ENCODE results near the gene CDC5L.

Gene CDC5L

DNA sequence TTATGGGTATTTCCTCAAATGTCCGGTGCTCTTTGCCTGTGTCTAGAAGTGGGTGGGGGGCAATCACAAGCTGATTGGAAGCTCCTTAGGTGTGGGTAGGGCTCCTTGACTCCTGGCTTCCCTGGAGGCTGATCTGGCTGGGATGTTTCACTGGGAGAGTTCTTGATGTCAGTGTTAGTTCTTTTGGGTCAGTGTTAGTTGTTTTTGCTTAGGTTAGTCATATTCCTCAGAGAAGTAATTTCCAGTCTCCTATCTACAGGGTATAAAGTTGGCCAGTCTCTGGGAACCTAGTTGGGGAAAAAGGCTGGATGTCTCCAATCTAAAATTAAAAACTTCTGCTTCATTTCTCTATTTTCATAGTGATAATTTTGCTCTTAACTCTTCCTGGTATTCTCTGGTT is 23.6 kb downstream of the CDC5L start:
- TF ChIP-seq, protein P1, sequence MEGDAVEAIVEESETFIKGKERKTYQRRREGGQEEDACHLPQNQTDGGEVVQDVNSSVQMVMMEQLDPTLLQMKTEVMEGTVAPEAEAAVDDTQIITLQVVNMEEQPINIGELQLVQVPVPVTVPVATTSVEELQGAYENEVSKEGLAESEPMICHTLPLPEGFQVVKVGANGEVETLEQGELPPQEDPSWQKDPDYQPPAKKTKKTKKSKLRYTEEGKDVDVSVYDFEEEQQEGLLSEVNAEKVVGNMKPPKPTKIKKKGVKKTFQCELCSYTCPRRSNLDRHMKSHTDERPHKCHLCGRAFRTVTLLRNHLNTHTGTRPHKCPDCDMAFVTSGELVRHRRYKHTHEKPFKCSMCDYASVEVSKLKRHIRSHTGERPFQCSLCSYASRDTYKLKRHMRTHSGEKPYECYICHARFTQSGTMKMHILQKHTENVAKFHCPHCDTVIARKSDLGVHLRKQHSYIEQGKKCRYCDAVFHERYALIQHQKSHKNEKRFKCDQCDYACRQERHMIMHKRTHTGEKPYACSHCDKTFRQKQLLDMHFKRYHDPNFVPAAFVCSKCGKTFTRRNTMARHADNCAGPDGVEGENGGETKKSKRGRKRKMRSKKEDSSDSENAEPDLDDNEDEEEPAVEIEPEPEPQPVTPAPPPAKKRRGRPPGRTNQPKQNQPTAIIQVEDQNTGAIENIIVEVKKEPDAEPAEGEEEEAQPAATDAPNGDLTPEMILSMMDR (IDR thresholded peaks at IDR 0.05; ENCODE audit: insufficient read depth, low read depth, low read length, missing control alignments) = no peak
- DNase-seq (ENCODE audit: low read depth) = no peak
- H3K4me3 ChIP-seq (ENCODE audit: low read length) = no peak overlapping the region

DNA sequence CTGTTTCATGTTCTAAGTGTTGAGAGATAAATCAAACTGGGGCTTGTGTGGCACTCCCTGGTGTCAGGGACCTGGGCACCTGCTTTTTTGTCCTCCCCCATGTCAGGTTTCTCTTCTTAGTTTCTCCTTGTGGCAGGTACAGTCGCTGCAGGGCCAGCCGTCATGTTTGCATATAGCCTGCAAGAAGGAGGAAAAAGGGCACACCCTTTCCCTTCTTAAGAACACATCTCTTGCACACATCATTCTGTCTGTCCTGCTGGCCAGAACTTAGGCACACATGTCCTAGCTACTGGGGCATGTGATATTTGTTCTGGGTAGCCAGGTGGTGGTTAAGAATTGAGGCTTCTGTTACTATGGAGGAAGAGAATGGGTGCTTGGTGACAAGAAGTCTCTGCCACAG is 27.9 kb downstream of the CDC5L start:
- DNase-seq (ENCODE audit: low read depth) = peak; percentile 18
- TF ChIP-seq, protein P1 (IDR thresholded peaks at IDR 0.05; ENCODE audit: insufficient read depth, low read depth, low read length, missing control alignments) = no peak
- H3K4me3 ChIP-seq (ENCODE audit: low read length) = no peak overlapping the region

DNA sequence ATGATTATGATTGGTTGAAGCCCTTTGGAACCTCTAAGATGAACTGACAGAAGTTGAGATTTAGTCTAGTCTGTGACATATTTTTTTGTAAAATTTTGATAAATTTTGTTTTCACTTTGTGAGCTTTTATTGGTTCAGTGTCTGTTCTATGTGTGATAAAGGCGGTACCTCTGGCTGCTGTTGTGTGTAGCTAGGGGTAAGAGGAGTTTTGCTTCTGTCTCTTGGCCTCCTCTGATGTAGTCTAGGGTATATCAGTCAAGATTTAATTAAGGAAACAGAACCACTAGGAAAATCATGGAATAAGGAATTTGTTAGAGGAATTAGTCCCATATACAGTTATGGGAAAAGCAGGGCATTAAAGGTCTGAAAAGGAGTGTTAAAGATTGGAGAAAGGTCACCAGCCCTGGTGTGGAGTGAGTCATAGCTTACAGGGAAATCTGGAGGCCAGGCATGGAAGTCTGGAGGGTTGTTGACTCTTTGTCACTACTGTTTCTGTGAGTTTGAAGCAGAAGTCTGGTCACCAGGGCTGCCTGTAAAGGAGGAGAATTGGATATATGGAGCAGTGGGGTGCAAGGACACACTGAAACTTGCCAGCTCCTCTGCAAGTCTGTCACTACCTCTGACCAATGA is 28.5 kb downstream of the CDC5L start:
- TF ChIP-seq, protein P1 (IDR thresholded peaks at IDR 0.05; ENCODE audit: insufficient read depth, low read depth, low read length, missing control alignments) = no peak
- no peak overlapping the region for H3K4me3 ChIP-seq (ENCODE audit: low read length)
- peak; percentile 11 for DNase-seq (ENCODE audit: low read depth)

DNA sequence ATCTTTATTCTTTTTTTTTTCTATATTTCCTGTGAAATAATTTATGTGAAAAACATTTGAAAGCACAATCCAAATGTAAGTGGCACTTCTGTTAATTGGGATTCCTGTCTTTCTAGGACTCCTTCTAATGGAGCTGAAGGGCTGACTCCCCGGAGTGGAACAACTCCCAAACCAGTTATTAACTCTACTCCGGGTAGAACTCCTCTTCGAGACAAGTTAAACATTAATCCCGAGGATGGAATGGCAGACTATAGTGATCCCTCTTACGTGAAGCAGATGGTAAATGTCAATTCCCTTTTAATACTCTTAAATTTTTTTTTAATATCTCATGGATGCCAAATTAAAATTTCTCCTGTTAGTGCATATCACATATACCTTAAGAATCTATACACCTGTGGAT is 35.0 kb downstream of the CDC5L start:
- no peak for DNase-seq (ENCODE audit: low read depth)
- TF ChIP-seq, protein P1 (IDR thresholded peaks at IDR 0.05; ENCODE audit: insufficient read depth, low read depth, low read length, missing control alignments) = no peak

DNA sequence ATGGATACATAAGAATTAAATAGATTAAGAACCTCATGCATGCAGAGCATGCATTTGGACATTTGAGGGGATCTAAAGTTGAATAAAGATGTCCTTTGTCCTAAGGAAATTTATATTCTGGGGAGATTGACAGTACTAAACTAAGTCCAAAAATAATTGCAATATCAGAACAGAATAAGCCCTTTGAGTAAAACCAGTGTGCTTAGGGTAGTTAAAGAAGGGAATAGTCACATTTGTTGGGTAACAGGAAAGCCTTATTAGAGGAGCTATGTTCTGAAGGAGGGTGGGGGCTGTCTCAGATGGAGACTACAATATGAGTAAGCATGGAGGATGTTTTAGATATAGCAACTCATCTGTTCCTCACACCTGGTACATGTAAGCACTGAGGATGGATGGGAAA is 35.8 kb downstream of the CDC5L start:
- TF ChIP-seq, protein P1 (IDR thresholded peaks at IDR 0.05; ENCODE audit: insufficient read depth, low read depth, low read length, missing control alignments) = no peak
- H3K4me3 ChIP-seq (ENCODE audit: low read length) = no peak overlapping the region
- no peak for DNase-seq (ENCODE audit: low read depth)

More for the DNA sequence above, 35.0 kb downstream of the CDC5L start:
- no peak overlapping the region for H3K4me3 ChIP-seq (ENCODE audit: low read length)

DNA sequence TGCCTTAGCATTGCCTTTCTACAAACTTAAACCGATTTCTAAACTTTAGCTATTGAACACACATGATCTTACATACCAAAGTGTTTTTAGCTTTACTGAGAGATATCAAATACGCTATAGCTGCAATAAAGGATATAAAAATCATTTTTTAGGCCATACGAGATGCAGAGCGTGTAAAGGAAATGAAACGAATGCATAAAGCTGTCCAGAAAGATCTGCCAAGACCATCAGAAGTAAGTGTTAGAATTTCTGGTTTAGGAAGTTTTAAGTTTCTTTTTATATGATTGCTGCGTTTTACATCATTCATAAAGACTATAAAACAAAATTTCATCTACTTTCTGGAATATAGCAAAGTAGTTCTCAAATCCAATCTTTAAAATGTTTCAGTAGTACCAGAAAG is 38.4 kb downstream of the CDC5L start:
- DNase-seq (ENCODE audit: low read depth) = no peak
- TF ChIP-seq, protein P1 (IDR thresholded peaks at IDR 0.05; ENCODE audit: insufficient read depth, low read depth, low read length, missing control alignments) = no peak
- no peak overlapping the region for H3K4me3 ChIP-seq (ENCODE audit: low read length)

DNA sequence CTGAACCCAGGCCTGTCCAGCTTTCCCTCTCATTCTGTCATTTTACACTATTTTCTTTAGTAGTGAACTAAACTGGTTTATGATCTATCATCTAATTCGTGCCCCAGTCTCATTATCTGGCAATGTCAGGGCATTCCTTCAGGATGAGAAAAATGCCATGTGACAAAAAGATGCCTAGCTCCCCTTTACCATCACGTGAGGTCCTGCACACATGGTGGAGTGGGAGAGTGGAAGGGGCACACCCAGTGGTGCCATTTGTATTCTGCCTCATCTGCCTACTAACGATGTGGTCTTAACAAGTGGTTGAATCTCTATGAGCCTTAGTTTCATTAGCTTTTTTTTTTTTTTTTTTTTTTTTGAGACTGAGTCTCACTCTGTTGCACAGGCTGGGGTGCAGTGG is 41.2 kb downstream of the CDC5L start:
- DNase-seq (ENCODE audit: low read depth) = no peak
- TF ChIP-seq, protein P1 (IDR thresholded peaks at IDR 0.05; ENCODE audit: insufficient read depth, low read depth, low read length, missing control alignments) = no peak
- no peak overlapping the region for H3K4me3 ChIP-seq (ENCODE audit: low read length)
